HG02884 (cell line): ENCODE measurements around the gene S100A14.
"Not testable (repeated sequence)": the region's sequence is repeated elsewhere in the genome, so short reads cannot be mapped to it uniquely, and the experiment has no call there.

Experiments used
- ATAC-seq: cut with Tn5 transposase; IDR thresholded peaks from one replicate; pipeline ENCODE4 v1.9.1; 2021; ENCODE audit warnings: mild to moderate bottlenecking, moderate library complexity; ENCODE audit not compliant: unreplicated experiment

S100A14 gene

DNA sequence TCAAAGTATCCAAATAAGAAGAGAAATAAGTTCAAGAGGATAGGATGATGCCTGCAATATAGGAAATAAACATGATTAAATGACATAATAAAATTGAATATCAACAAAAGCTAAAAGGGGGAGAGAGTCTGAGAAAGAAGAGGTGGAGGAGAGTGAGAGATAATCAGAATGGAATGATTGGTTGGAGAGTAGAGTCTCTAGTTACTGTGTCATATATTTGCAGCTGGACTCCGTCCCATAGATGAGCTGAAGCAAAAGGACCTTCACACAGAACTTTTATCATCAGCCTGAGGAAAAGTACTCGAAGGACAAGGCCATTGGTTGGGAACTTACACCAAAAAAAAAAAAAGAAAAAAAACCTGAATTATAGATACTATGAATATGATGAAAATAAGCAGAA is 27.6 kb downstream of the S100A14 start:
- no peak for ATAC-seq

GRCh38 chr1:153588033-153588432 is 28.1 kb downstream of the S100A14 start:
- ATAC-seq = not testable (repeated sequence)

GRCh38 chr1:153587314-153587713 is 28.8 kb downstream of the S100A14 start:
- ATAC-seq = no peak

- no peak for ATAC-seq
Observed at GRCh38 chr1:153586347-153586746, 29.8 kb downstream of the S100A14 start.

GRCh38 chr1:153585006-153585405 is 31.1 kb downstream of the S100A14 start:
- no peak for ATAC-seq

GRCh38 chr1:153583976-153584375 is 32.1 kb downstream of the S100A14 start:
- ATAC-seq = no peak

GRCh38 chr1:153583514-153583913 is 32.6 kb downstream of the S100A14 start:
- ATAC-seq = not testable (repeated sequence)

DNA sequence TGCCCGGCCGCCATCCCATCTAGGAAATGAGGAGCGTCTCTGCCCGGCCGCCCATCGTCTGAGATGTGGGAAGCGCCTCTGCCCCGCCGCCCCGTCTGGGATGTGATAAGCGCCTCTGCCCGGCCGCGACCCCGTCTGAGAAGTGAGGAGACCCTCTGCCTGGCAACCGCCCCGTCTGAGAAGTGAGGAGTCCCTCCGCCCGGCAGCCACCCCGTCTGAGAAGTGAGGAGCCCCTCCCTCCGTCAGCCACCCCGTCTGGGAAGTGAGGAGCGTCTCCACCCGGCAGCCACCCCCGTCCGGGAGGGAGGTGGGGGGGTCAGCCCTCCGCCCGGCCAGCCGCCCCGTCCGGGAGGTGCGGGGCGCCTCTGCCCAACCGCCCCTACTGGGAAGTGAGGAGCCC is 33.3 kb downstream of the S100A14 start:
- ATAC-seq = not testable (repeated sequence)

DNA sequence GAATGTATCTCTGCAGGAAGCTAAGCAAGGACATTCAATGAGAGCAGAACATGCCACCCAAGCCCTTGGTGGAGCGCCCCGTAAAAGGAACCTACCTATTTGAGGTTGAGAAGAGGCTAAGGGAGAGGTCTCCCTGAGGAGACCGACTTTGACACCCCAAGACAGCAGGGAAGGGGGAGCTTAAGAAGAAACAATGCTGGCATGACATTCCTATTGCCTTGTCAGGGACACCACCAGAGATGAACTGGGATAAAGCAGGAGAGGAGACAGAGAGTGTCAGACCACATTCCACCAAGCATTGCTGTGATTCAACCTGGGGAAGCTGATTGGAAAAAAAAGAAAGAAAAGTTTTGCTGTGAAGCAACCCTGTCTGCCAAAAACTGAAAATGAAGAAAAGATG is 37.2 kb downstream of the S100A14 start:
- ATAC-seq = no peak

GRCh38 chr1:153578490-153578889 is 37.6 kb downstream of the S100A14 start:
- ATAC-seq = no peak

GRCh38 chr1:153577624-153578051 is 38.5 kb downstream of the S100A14 start:
- ATAC-seq = no peak

DNA sequence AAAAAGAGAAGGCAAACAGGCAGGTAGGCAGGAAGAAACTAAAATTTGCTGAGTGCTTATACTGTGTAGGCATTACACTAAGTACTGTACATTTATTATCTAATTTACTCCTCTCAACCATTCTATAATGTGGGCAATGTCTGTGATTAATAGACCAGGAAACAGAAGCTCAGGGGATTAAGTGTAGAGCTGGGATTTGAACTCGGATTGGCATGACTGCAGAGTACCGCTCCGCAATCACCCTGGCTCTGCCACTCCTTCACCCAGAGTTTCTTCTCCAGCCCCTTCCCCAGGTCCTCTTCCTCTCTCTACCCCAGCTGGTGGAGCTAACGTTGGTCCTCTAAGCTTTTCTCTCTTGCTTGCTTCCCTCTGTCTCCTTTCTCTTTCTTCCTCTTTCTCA is 39.0 kb downstream of the S100A14 start:
- no peak for ATAC-seq

DNA sequence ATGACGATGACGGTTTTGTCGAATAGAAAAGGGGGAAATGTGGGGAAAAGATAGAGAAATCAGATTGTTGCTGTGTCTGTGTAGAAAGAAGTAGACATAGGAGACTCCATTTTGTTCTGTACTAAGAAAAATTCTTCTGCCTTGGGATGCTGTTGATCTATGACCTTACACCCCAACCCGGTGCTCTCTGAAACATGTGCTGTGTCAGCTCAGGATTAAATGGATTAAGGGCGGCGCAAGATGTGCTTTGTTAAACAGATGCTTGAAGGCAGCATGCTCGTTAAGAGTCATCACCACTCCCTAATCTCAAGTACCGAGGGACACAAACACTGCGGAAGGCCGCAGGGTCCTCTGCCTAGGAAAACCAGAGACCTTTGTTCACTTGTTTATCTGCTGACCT is 40.6 kb downstream of the S100A14 start:
- not testable (repeated sequence) for ATAC-seq

DNA sequence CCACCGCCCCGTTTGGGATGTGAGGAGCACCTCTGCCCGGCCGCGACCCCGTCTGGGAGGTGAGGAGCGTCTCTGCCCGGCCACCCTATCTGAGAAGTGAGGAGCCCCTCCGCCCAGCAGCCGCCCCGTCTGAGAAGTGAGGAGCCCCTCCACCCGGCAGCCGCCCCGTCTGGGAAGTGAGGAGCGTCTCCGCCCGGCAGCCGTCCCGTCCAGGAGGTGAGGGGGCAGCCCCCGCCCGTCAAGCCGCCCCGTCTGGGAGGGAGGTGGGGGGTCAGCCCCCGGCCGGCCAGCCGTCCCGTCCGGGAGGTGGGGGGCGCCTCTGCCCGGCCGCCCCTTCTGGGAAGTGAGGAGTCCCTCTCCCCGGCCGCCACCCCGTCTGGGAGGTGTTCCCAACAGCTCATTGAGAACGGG is 41.0 kb downstream of the S100A14 start:
- not testable (repeated sequence) for ATAC-seq

DNA sequence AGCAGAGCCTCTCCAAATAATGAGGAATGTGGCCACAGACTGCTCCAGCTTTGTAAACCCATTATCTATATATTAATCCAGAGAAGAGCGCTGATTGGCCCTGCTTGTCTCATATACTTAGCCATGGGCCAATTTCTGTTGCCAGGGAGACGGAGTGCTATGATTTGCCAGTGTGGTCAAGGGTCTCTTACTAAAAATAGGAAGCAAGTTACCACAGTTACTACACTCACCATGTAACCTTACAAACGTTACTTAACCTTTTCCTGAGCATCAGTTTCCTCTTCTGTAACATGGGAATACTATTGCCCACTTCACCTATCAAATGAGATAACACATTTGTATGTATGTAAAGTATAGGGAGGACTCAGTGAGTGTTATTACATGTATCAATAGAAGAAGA is 42.8 kb downstream of the S100A14 start:
- ATAC-seq = no peak

DNA sequence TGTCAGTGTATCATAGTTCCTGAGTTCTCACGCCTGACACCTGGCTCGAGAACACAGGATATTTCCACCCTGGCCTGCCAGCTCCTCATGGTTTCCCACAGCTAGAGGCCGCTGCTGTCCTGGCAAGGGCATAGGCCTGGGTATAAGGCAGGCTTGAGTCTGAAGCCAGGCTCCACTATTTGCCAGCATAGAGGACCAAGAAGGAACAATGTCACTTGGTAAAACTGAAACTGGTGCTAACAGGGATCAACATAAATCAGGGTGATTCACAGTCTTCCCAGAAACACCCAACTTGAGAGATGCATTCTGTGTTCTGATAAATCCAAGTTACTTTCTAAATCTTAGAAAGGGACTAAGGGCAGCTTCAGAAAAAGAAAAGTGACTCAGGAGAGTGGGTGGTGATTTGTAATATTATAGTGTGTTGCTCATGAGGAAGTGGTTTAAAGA is 43.5 kb downstream of the S100A14 start:
- ATAC-seq = no peak

- ATAC-seq = no peak
Observed at GRCh38 chr1:153571706-153572105, 44.4 kb downstream of the S100A14 start.

GRCh38 chr1:153570874-153571273 is 45.3 kb downstream of the S100A14 start:
- ATAC-seq = no peak

DNA sequence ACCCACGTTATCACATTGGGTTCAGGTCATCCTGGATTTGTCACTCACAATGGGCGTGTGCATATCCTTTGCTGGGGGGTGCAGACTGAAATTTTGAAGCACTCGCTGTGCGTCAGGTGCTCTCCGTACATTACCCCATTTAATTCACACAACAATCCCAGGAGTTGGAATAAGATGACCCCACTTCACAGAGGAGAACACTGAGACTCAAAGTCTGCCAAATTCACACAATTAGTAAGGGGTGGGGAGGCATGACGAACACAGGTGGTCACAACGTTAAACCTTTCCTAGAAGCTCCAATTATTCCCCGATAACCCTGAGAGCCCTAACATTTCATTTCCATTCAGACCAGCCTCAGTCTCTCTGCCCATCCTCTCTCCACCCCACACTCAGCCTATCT is 46.7 kb downstream of the S100A14 start:
- ATAC-seq = no peak

GRCh38 chr1:153568367-153569099 is 47.6 kb downstream of the S100A14 start:
- ATAC-seq = no peak

GRCh38 chr1:153567621-153568366 is 48.3 kb downstream of the S100A14 start:
- ATAC-seq = no peak
